ENCODE data around the gene MRPL16.

Gene MRPL16

DNA sequence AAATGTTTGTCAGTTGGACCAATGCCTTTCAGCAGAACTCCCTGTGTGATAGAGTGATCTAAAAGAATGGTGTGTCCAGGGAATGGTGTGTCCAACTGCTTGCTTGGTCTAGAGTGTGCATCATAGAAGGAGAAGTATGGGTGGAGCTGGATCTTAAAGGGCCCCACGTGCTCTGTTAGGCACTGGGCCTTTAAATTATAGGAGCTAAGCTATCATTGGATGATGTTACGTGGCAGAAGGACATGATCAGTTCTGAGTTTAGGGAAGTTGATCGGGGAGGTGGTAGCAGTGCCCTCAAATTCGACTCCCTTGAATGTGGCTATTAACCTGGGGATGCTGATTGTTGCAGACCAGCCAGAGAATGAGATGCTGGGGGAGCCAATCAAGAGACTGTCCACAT is 39.0 kb downstream of the MRPL16 start:
- no peak for DNase-seq (ENCODE audit: low read depth in 2 of 2)

DNA sequence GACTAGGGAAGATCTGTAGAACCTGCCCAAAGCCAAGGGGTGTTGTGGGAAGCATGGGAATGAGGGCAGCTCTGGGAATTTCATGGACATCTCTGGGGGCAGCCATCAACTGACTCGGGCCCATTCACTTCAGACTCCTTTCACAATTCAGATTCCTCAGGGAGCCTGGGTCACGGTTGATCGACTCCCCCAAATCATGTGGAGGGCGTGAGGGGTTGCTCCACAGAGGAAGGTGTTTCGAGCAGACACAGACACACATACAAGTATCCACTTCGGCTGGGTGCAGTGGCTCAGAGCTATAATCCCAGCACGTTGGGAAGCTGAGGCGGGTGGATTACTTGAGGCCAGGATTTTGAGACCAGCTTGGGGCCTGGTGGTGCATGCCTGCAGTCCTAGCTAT is 39.7 kb downstream of the MRPL16 start:
- DNase-seq (ENCODE audit: low read depth in 2 of 2) = no peak

DNA sequence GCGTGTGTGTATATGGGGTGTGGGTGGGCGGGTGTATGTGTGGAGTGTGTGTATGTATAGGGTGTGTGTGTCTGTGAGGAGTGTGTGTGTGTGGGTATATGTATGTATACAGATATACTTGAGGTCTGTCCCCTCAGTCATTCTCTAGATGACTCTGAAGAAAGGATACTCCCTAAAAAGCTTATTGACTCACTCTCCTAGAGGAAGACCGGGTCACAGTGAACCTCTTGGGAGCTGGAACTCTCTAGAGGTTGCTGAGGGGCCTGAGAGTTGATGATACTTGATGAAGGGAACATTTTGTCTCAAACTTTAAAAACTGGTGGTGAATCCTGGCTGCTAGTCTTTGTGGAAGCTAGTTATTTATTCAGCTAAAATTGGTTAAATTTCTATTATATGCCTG is 40.3 kb downstream of the MRPL16 start:
- DNase-seq (ENCODE audit: low read depth in 2 of 2) = no peak

DNA sequence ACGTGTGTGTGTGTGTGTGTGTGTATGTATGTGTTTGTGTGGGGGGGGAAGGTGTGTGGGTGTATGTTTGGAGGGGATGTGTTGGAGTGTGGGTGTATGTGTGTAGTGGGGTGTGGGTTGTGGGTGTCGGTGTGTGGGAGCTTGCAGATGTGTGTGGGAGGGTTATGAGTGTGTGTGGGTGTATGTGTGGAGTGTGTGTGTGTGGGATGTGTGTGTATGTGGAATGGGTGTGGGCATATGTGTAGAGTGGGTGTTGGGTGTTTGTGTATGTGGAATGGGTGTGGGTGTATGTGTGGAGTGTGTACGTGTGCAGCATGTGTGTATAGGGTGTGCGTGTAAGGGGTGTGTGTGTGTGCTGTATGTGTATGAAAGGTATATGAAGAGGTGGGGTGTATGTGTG is 40.8 kb downstream of the MRPL16 start:
- no peak for DNase-seq (ENCODE audit: low read depth in 2 of 2)

DNA sequence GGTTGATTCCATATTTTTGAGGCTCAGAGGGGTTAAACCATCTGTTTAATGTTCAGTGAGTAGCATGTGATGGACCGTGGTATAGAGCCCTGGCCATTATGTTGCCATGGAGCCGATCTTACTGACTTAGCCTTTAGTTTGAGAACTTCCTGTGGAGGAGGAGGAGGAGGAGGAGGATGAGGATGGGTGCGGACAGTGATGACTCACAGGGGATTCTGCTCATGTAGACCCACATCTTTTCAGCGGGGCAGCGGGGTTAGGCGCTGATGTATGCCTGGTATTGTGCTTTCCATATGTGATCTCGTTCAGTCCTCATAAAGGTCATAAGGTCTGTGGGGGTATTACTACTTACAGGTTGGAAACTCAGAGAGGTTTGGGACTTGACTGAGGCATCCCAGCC is 41.5 kb downstream of the MRPL16 start:
- DNase-seq (ENCODE audit: low read depth in 2 of 2) = no peak

DNA sequence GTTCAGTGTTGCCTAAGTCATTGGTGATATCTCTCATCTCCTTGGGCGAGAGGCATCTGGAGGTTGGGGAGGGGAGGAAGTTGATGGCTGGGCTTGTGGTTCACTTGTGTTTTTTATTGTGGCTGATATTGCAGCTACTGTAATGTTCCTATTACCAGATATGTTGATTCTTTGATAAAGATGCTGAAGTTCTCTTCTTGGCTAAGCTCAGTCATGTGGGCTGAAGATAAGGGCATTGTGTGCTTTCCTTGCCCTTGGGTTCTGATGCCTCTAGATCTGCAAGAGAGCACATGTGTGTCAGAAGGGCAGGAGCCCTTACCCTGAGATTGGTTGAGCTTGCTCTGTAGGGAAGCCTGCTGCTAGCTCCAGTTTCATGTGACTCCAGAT is 43.4 kb downstream of the MRPL16 start:
- no peak for DNase-seq (ENCODE audit: low read depth in 2 of 2)

DNA sequence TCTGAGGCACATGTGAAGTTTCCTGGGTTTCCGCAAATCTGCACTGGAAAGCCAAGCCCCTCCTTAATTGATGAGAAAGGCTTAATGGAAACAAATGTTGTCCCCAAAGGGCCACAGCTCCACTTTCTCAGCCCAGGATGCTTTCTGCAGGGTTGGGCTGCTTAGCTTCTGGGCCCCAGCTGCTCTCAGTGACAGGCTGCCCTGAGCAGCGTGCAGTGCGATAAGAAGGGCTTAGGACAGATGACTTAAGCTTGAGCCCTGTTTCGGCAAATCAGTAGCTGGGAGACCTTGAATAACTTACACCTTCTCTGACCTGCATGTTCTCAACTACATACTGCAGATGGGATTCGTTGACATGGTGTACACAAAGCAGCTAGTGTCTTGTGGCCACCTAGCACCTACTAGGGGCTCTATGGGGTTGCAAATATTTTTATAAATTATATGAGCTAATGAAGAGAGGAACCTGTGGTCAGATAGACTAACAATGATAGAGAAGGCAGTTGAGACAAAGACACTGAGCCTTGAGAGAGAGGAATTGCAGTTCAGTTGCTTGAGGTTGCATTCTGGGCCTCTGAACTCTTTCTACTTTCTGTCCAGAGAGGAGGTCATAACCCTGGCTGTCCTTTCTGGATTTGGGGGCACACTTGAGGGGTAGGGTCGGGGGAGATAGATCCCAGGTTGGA is 43.9 kb downstream of the MRPL16 start:
- DNase-seq (ENCODE audit: low read depth in 2 of 2) = no peak

DNA sequence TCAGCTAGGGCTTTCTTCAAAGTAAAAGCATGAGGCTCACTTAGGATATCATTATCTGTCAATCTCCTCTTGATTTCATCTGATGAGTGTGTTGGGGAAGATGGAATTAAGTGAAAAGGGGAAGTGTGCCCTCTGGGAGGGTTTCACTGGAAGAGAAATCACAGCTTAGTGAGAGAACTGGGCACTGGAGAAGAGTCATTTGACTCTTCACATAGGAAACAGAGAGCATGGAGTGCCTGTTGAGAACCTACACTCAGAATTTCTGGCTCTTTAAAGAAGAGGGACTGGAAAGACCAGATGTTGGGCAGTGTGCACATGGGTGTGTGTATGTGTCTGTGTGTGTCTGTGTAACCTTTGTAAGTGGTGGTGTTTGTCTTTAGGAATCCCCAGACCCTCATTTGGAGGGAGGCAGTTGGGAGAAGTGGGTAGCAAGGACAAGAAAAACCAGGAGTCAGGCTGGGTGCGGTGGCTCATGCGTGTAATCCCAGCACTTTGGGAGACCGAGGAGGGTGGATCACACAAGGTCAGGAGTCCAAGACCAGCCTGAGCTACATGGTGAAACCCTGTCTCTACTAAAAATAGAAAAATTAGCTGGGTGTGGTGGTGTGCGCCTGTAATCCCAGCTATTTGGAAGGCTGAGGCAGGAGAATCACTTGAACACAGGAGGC is 45.4 kb downstream of the MRPL16 start:
- no peak for DNase-seq (ENCODE audit: low read depth in 2 of 2)

DNA sequence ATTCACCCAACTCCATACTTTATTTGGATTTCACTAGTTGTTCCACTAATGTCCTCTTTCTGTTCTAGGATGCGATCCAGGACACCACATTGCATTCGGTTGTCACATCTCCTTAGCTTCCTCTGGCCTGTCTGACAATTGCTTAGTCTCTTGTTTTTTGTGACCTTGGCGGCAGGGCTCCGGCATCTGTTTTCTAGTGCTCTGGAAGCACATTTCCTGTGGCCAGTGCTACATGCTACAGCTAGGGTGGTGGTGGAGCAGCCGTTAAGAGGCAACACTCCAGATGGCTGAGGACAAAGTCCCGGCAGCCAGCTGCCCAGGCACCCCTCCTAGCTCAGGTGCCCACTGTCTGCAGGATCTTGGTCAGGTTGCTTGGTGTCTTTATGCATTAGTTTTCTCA is 48.6 kb downstream of the MRPL16 start:
- DNase-seq (ENCODE audit: low read depth in 2 of 2) = no peak

DNA sequence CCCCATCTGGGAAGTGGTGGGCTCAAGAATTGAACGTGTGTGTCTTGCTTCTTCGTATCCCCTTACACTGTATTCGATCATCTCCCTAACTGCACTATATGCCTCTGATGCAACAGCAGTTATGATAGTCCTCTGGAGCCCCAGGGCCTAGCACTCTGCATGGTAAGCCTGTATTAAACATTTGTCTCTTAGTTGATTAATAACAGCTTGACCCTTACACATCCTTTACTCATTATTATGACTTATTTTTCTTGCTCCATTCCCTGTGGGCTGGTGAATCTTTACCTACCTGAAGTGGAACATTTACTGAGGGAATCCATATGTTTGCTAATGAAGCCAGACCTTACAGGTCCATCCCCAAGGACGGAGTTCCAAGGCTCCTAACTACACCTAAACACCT is 49.8 kb downstream of the MRPL16 start:
- DNase-seq (ENCODE audit: low read depth in 2 of 2) = no peak

DNA sequence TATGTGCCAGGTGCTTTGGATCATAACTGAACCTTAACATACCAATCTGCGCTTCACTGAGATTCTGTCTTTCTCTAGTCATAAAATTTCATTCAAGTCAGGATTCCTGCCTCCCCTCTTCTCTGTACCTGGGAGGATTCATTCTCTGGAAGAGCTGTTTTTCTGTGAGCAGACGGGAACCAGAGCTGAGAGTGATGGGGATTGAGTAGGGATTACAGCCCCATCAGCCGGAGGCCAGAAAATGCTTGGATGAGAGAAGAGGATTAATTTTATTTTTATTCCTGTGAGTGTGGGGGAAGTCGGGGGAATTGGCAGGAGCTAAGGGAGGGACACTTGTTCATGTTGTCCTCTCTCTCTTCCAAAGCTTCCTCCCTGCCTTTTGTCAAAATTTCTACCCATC is 50.7 kb downstream of the MRPL16 start:
- no peak for DNase-seq (ENCODE audit: low read depth in 2 of 2)

DNA sequence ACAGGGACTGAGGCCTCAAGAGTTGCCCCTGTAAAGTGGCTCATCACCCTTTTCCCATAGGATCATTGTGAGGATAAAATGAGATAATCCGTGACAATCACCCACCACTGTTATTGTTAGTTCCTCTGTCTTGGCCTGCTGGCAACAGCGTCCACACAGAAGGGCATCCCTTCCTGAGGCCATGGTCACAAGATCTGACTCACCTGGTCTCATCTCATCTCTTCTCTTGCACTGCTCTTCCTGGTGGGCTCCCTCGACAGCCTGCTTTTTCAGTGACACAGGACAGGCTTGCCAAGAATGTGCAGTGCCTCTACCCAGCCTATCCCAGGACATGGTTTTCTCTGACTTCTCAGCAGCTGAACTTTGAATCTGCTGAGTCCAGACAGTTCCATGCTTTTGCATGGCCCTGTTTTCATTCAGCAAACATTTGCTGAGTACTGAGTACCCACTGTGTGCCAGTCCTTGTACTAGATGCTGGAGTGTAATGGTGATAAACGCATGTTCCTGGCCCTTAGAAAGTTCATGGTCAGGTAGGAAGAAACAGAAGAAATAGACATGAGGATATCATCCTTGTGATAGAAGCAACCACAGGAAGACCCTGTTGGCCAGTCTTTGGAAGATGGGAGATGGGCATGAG is 52.1 kb downstream of the MRPL16 start:
- no peak for DNase-seq (ENCODE audit: low read depth in 2 of 2)

DNA sequence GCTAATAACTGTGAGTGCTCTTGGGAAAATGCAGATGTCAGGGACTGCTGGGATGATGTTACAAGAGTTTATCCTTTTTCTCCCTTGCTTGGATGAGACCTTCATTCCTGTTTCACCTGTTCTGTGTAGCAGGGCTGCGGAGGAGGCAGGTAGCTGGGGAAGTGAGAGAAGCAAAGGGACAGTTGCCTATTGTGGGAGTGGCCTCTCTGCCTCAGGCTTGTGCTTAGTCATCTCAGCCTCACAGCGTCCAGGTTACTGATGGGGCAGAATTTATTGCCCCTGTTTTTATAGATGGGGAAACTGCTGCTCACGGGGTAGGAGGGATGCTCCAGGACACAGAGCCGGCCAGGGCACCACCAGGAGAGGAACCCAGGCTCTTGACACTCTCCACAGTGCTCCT is 53.7 kb downstream of the MRPL16 start:
- DNase-seq (ENCODE audit: low read depth in 2 of 2) = no peak

DNA sequence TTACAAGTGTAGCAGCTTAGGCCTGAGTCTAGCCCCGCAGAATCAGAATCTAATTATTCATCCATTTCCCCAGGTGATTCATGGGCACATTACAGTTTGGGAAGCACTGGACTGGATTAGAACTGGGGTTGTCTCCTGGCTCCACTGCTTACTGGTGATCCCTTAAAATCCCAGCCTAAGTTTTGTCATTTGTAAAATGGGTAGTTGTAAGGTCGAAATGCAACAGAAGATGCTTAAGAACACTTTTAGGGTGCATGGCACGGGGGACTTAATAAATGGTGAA is 54.1 kb downstream of the MRPL16 start:
- DNase-seq (ENCODE audit: low read depth in 2 of 2) = no peak
